WTC11 (cell line): Measurements from ENCODE around the gene PHF21B. TPM values are rescaled to one million over a fixed set of nuclear protein-coding genes. Genes with fewer than 3 reads are reported as not detected.

Source experiments
- ATAC-seq: fragments of 200-7000 bp; cut with Tn5 transposase; 2 replicates; pipeline ENCODE4 v1.10.0; 2021; ENCODE audit warnings: mild to moderate bottlenecking, moderate library complexity
- CTCF ChIA-PET: fragments of 300-600 bp; sonication (Branson Sonifier 250); formaldehyde crosslinking; loops from one replicate; lab custom pipeline; 2021; ENCODE audit warnings: antibody characterized with exemption; lab: Charles Lee
- POLR2A ChIA-PET: fragments of 350-600 bp; sonication (Branson Sonifier 250); formaldehyde crosslinking; loops from one replicate; lab custom pipeline; 2021; ENCODE audit warnings: antibody characterized with exemption; lab: Charles Lee
- DNase-seq: peaks from one replicate; pipeline ENCODE4 v3.0.0; 2021; ENCODE audit warnings: low spot score
- H3K27ac Mint-ChIP-seq: 2 replicates; pipeline ENCODE4 v1.8.0; 2021; ENCODE audit warnings: mixed read lengths
- H3K27me3 Mint-ChIP-seq: 2 replicates; pipeline ENCODE4 v1.8.0; 2021; ENCODE audit warnings: low read depth, mild to moderate bottlenecking, moderate library complexity, mixed read lengths
- H3K36me3 Mint-ChIP-seq: 2 replicates; pipeline ENCODE4 v1.8.0; 2021; ENCODE audit warnings: mixed read lengths
- H3K4me1 Mint-ChIP-seq: 2 replicates; pipeline ENCODE4 v1.8.0; 2022; ENCODE audit warnings: mixed read lengths
- H3K4me3 Mint-ChIP-seq: 2 replicates; pipeline ENCODE4 v1.8.0; 2021; ENCODE audit warnings: mild to moderate bottlenecking, moderate library complexity, mixed read lengths
- H3K9me3 Mint-ChIP-seq: 2 replicates; pipeline ENCODE4 v1.8.0; 2021; ENCODE audit warnings: mixed read lengths
- NFATC4 ChIP-seq: fragments of 250-450 bp; sonication (Bioruptor Pico); IDR thresholded peaks from 2 replicates; pipeline ENCODE4 v1.9.0; 2021; ENCODE audit warnings: mild to moderate bottlenecking
- NFE2L1 ChIP-seq: sonication (generic); formaldehyde crosslinking; IDR thresholded peaks from 2 replicates; pipeline ENCODE4 v1.8.1; 2023; ENCODE audit warnings: missing genetic modification reagents
- NR3C1 ChIP-seq: sonication (generic); formaldehyde crosslinking; conservative IDR thresholded peaks from 2 replicates; pipeline ENCODE4 v1.8.1; 2023; ENCODE audit warnings: low read depth, mild to moderate bottlenecking, missing genetic modification reagents
- RELA ChIP-seq: sonication (generic); formaldehyde crosslinking; IDR thresholded peaks from 2 replicates; pipeline ENCODE4 v1.8.1; 2022; ENCODE audit warnings: missing genetic modification reagents, mild to moderate bottlenecking, borderline replicate concordance
- SMAD4 ChIP-seq: sonication (generic); formaldehyde crosslinking; IDR thresholded peaks from 2 replicates; pipeline ENCODE4 v1.8.0; 2022; ENCODE audit warnings: mild to moderate bottlenecking, missing genetic modification reagents
- TEAD1 ChIP-seq: sonication (generic); formaldehyde crosslinking; IDR thresholded peaks from 2 replicates; pipeline ENCODE4 v1.8.0; 2022; ENCODE audit warnings: mild to moderate bottlenecking, missing genetic modification reagents
- ZBTB21 ChIP-seq: sonication (generic); formaldehyde crosslinking; IDR thresholded peaks from 2 replicates; pipeline ENCODE4 v1.8.1; 2023; ENCODE audit warnings: mild to moderate bottlenecking, missing genetic modification reagents, borderline replicate concordance
- total RNA-seq: library from RNA; stranded (reverse); gene quantifications from 3 replicates; pipeline ENCODE4 v1.2.3, GENCODE V29; 2021
- TF ChIP-seq, protein P1 (sequence below): sonication (generic); formaldehyde crosslinking; IDR thresholded peaks from 2 replicates; pipeline ENCODE4 v1.8.1; 2022; ENCODE audit warnings: low read depth, mild to moderate bottlenecking, moderate library complexity, missing genetic modification reagents, borderline replicate concordance
- TF ChIP-seq, protein P2 (sequence below): fragments of 250-450 bp; sonication (Bioruptor Pico); IDR thresholded peaks from 2 replicates; pipeline ENCODE4 v1.9.0; 2021; ENCODE audit warnings: mild to moderate bottlenecking
- TF ChIP-seq, protein P3 (sequence below): sonication (generic); formaldehyde crosslinking; IDR thresholded peaks from 2 replicates; pipeline ENCODE4 v1.8.1; 2023; ENCODE audit warnings: mild to moderate bottlenecking, missing genetic modification reagents, moderate library complexity
- TF ChIP-seq, protein P4 (sequence below): sonication (generic); formaldehyde crosslinking; IDR thresholded peaks from 2 replicates; pipeline ENCODE4 v1.8.1; 2023; ENCODE audit warnings: mild to moderate bottlenecking, missing genetic modification reagents
- TF ChIP-seq, protein P5 (sequence below): sonication (generic); formaldehyde crosslinking; IDR thresholded peaks from 2 replicates; pipeline ENCODE4 v1.8.1; 2023; ENCODE audit warnings: mild to moderate bottlenecking, missing genetic modification reagents, moderate library complexity

The PHF21B gene
- total RNA-seq, 1 experiment from 2014 or later = 107 TPM

DNA sequence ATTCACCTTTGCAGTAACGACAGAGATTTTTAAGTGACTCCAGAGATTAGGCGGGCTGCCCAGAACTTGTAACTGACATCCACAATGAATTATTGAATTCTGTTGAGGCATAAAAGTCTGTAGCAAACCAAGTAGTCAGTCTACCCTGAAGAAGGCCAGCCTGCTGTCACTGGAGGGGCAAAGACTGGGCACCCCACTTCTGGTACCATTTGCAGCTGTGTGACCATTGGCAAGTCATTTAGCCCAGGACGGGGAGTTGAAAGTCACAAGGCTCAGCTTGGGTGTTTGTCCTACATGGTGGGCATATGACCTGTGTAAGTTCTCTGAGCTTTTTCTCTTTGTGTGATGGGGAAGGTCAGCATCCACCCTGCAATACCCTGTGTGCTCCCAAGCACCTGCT is 138.0 kb downstream of the PHF21B start (continued):
- TF ChIP-seq, protein P1, sequence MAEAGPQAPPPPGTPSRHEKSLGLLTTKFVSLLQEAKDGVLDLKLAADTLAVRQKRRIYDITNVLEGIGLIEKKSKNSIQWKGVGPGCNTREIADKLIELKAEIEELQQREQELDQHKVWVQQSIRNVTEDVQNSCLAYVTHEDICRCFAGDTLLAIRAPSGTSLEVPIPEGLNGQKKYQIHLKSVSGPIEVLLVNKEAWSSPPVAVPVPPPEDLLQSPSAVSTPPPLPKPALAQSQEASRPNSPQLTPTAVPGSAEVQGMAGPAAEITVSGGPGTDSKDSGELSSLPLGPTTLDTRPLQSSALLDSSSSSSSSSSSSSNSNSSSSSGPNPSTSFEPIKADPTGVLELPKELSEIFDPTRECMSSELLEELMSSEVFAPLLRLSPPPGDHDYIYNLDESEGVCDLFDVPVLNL (CRISPR knock-in tag) = no peak
- no peak for TF ChIP-seq RELA
- TF ChIP-seq TEAD1 (CRISPR knock-in tag) = no peak
- TF ChIP-seq, protein P2, sequence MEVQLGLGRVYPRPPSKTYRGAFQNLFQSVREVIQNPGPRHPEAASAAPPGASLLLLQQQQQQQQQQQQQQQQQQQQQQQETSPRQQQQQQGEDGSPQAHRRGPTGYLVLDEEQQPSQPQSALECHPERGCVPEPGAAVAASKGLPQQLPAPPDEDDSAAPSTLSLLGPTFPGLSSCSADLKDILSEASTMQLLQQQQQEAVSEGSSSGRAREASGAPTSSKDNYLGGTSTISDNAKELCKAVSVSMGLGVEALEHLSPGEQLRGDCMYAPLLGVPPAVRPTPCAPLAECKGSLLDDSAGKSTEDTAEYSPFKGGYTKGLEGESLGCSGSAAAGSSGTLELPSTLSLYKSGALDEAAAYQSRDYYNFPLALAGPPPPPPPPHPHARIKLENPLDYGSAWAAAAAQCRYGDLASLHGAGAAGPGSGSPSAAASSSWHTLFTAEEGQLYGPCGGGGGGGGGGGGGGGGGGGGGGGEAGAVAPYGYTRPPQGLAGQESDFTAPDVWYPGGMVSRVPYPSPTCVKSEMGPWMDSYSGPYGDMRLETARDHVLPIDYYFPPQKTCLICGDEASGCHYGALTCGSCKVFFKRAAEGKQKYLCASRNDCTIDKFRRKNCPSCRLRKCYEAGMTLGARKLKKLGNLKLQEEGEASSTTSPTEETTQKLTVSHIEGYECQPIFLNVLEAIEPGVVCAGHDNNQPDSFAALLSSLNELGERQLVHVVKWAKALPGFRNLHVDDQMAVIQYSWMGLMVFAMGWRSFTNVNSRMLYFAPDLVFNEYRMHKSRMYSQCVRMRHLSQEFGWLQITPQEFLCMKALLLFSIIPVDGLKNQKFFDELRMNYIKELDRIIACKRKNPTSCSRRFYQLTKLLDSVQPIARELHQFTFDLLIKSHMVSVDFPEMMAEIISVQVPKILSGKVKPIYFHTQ (CRISPR knock-in tag) = no peak

DNA sequence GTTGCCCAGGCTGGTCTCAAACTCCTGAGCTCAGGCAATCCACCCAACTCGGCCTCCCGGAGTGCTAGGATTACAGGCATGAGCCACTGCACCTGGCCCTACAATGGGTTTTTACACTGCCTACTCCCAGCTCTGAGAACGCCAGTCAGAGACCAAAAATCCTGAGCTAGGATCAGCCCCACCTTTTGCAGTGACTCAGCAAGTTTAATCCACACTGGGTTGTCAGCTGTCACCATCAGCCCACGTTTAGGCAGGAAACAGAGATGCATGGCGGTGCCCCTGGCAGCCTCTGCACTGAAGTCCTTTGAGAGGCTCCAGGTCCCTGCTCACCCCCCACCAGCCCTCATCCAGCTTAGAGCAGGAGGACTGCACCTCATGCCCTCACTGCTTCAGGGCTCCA is 139.8 kb downstream of the PHF21B start:
- peaks cover 16% of the 10 kb centered on the region for H3K4me1 Mint-ChIP-seq
- H3K4me3 Mint-ChIP-seq = no peak overlapping the region
- ATAC-seq (peak; percentile 31), DNase-seq (no peak)
- POLR2A ChIA-PET = interaction anchor here (0.6 kb wide), 1 partner anchor 138 kb away, joined by 3 read pairs; no protein-coding TSS in a partner anchor
- H3K27ac Mint-ChIP-seq = no peak overlapping the region
- peaks cover 16% of the 10 kb centered on the region for H3K9me3 Mint-ChIP-seq
- CTCF ChIA-PET = interaction anchor here (0.9 to 1.3 kb wide), 3 partner anchors 49 to 339 kb away, joined by 4 to 6 read pairs (median 4); no protein-coding TSS in a partner anchor
- TF ChIP-seq, protein P3, sequence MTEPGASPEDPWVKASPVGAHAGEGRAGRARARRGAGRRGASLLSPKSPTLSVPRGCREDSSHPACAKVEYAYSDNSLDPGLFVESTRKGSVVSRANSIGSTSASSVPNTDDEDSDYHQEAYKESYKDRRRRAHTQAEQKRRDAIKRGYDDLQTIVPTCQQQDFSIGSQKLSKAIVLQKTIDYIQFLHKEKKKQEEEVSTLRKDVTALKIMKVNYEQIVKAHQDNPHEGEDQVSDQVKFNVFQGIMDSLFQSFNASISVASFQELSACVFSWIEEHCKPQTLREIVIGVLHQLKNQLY = no peak
- TF ChIP-seq NFE2L1 (CRISPR knock-in tag) (peak; percentile 93), NFATC4 (CRISPR knock-in tag) (no peak)
- peaks cover 29% of the 10 kb centered on the region for H3K36me3 Mint-ChIP-seq
- H3K27me3 Mint-ChIP-seq = no peaks in the 10 kb centered on the region; the same call in 1 of the 2 replicates

DNA sequence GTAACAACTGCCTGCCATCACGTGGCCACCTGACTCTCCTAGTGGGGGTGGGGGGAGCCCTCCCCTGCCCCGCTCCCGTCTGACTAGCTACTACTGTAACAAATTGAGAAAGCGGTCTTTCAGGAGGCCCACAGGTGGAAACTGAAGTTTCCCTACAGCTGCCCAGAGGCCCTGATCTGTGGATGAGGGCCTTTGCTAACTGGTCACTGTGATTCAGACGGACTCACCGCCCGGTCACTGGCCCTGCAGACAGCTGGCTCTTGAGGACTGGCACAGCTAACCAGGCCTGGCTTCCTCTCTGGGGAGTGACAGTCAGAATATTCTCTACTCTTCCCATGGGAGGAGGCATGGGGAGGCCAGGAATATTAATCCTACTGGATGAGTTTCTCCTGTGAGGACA is 140.6 kb downstream of the PHF21B start:
- Mint-ChIP-seq H3K27me3 (no peaks in the 10 kb centered on the region; the same call in 1 of the 2 replicates), H3K27ac (0 out of 2 replicates have a peak overlapping the region, but pooled peaks have one; percentile 39)
- ATAC-seq = no peak

More for the DNA sequence above, 140.6 kb downstream of the PHF21B start:
- peaks cover 19% of the 10 kb centered on the region for H3K4me1 Mint-ChIP-seq
- ChIA-PET CTCF (interaction anchor here (0.5 to 1.3 kb wide), 2 partner anchors 13 to 227 kb away, joined by 3 to 6 read pairs; no protein-coding TSS in a partner anchor), POLR2A (interaction anchor here (0.7 kb wide), 1 partner anchor 340 kb away, joined by 3 read pairs; no protein-coding TSS in a partner anchor)
- peaks cover 23% of the 10 kb centered on the region for H3K36me3 Mint-ChIP-seq
- H3K4me3 Mint-ChIP-seq = no peak overlapping the region
- TF ChIP-seq NR3C1 (CRISPR knock-in tag) (no peak), SMAD4 (CRISPR knock-in tag) (no peak), ZBTB21 (no peak)
- TF ChIP-seq, protein P4, sequence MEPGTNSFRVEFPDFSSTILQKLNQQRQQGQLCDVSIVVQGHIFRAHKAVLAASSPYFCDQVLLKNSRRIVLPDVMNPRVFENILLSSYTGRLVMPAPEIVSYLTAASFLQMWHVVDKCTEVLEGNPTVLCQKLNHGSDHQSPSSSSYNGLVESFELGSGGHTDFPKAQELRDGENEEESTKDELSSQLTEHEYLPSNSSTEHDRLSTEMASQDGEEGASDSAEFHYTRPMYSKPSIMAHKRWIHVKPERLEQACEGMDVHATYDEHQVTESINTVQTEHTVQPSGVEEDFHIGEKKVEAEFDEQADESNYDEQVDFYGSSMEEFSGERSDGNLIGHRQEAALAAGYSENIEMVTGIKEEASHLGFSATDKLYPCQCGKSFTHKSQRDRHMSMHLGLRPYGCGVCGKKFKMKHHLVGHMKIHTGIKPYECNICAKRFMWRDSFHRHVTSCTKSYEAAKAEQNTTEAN (CRISPR knock-in tag) = no peak
- TF ChIP-seq, protein P5, sequence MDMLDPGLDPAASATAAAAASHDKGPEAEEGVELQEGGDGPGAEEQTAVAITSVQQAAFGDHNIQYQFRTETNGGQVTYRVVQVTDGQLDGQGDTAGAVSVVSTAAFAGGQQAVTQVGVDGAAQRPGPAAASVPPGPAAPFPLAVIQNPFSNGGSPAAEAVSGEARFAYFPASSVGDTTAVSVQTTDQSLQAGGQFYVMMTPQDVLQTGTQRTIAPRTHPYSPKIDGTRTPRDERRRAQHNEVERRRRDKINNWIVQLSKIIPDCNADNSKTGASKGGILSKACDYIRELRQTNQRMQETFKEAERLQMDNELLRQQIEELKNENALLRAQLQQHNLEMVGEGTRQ = 0 out of 2 replicates have a peak, but pooled peaks have one; percentile 14
- DNase-seq = no peak
- H3K9me3 Mint-ChIP-seq = peaks cover 16% of the 10 kb centered on the region
